Endothelial cell of umbilical vein (primary cell): ENCODE results near the gene USP30. TPM values are rescaled to one million over a fixed set of nuclear protein-coding genes. Genes with fewer than 3 reads are reported as not detected.

Experiments used
- BruUV-seq: library from RNA; stranded (reverse); fragments of 400-500 nt; replicated peaks from 2 replicates; lab custom pipeline; 2021; lab: Mats Ljungman, UMichigan
- CTCF ChIA-PET: fragments of 300-600, 350-600 bp; sonication (Branson Sonifier 250); formaldehyde crosslinking; loops from one replicate; lab custom pipeline; 2021; ENCODE audit warnings: antibody characterized with exemption, inconsistent platforms; lab: Charles Lee
- POLR2A ChIA-PET: fragments of 300-600, 350-600 bp; sonication (Branson Sonifier 250); formaldehyde crosslinking; loops from one replicate; lab custom pipeline; 2021; ENCODE audit warnings: antibody characterized with exemption, inconsistent platforms; lab: Charles Lee
- DNase-seq: peaks from one replicate; pipeline ENCODE4 v3.0.0-alpha.2; 2011; ENCODE audit warnings: low read depth, low spot score
- FAIRE-seq: peaks from 2 replicates; lab custom pipeline; 2011; peaks lifted over from hg19 to GRCh38; lab: Jason Lieb, UNC
- H2AFZ ChIP-seq: 2 replicates; pipeline ENCODE4 v1.6.0; 2012; ENCODE audit warnings: low read depth, low read length, control low read depth, inconsistent platforms
- H3K27ac ChIP-seq: 2 replicates; pipeline ENCODE4 v1.5.1; 2011; ENCODE audit warnings: low read depth, mild to moderate bottlenecking, control low read depth, low read length, moderate library complexity; ENCODE audit not compliant: insufficient read depth
- H3K27me3 ChIP-seq, 2 experiments: 2 replicates each; pipeline versions ENCODE4 v1.6.0 to v1.6.1; 2011; ENCODE audit warnings: low read length in 2 of 2, mixed read lengths in 1 of 2; ENCODE audit not compliant: control insufficient read depth in 2 of 2, insufficient read depth in 2 of 2
- H3K36me3 ChIP-seq, 2 experiments: 2 replicates in 1 of 2; 3 replicates in 1 of 2; pipeline ENCODE4 v1.5.1; 2011; ENCODE audit warnings: low read length in 2 of 2, mild to moderate bottlenecking in 1 of 2, moderate library complexity in 1 of 2; ENCODE audit not compliant: control insufficient read depth in 2 of 2, insufficient read depth in 2 of 2; ENCODE audit errors: extremely low read depth in 1 of 2
- H3K4me1 ChIP-seq: 3 replicates; pipeline ENCODE4 v1.5.1; 2011; ENCODE audit warnings: mild to moderate bottlenecking, low read length; ENCODE audit not compliant: control insufficient read depth, insufficient read depth; ENCODE audit errors: extremely low read depth
- H3K4me2 ChIP-seq: 2 replicates; pipeline ENCODE4 v1.6.1; 2011; ENCODE audit warnings: low read length, control low read depth, mixed read lengths; ENCODE audit not compliant: insufficient read depth
- H3K4me3 ChIP-seq, 3 experiments: fragments of 200-600 bp in 1 of 3; sonication (generic), shearing (Covaris generic) in 1 of 3; replicated peaks in 1 of 3; 2 replicates each; pipeline ENCODE4 v1.5.1; 2011 to 2016; ENCODE audit warnings: control low read depth in 3 of 3, low read length in 3 of 3, mild to moderate bottlenecking in 2 of 3, inconsistent platforms in 1 of 3, low read depth in 1 of 3, moderate library complexity in 1 of 3; ENCODE audit not compliant: insufficient read depth in 1 of 3
- H3K79me2 ChIP-seq: 2 replicates; pipeline ENCODE4 v1.6.0; 2012; ENCODE audit warnings: low read length, inconsistent platforms; ENCODE audit not compliant: control insufficient read depth, insufficient read depth
- H3K9ac ChIP-seq: replicated peaks from 2 replicates; pipeline ENCODE3; 2011; ENCODE audit warnings: low read length, control low read depth; ENCODE audit not compliant: insufficient read depth; ENCODE audit errors: extremely low read depth
- H3K9me1 ChIP-seq: replicated peaks from 3 replicates; pipeline ENCODE4 v1.6.0; 2011; ENCODE audit warnings: mild to moderate bottlenecking, low read length; ENCODE audit not compliant: control insufficient read depth, insufficient read depth; ENCODE audit errors: extremely low read depth
- H3K9me3 ChIP-seq: replicated peaks from 2 replicates; pipeline ENCODE4 v1.5.1; 2012; ENCODE audit warnings: low read length, inconsistent platforms; ENCODE audit not compliant: control insufficient read depth, insufficient read depth
- H4K20me1 ChIP-seq: replicated peaks from 2 replicates; pipeline ENCODE3; 2011; ENCODE audit warnings: mild to moderate bottlenecking, low read length; ENCODE audit not compliant: control insufficient read depth, insufficient read depth; ENCODE audit errors: extremely low read depth
- EZH2 ChIP-seq: IDR thresholded peaks from 2 replicates; pipeline ENCODE4 v1.6.1; 2012; ENCODE audit warnings: borderline replicate concordance, low read depth, mild to moderate bottlenecking, moderate library complexity, low read length, inconsistent platforms; ENCODE audit not compliant: severe bottlenecking
- FOS ChIP-seq: IDR thresholded peaks from 2 replicates; pipeline ENCODE4 v1.6.1; 2011; ENCODE audit warnings: mild to moderate bottlenecking, low read length, moderate library complexity, borderline replicate concordance; ENCODE audit not compliant: insufficient read depth
- GATA2 ChIP-seq: IDR thresholded peaks from 2 replicates; pipeline ENCODE4 v1.7.0; 2011; ENCODE audit warnings: low read depth, mild to moderate bottlenecking, moderate library complexity, mixed read lengths, low read length; ENCODE audit not compliant: insufficient read length, insufficient read depth
- JUN ChIP-seq: IDR thresholded peaks from 2 replicates; pipeline ENCODE4 v1.6.1; 2011; ENCODE audit warnings: borderline replicate concordance, low read depth; ENCODE audit not compliant: insufficient read length, insufficient read depth
- MYC ChIP-seq: IDR thresholded peaks from one replicate; pipeline ENCODE4 v1.6.1; 2011; ENCODE audit warnings: mild to moderate bottlenecking, low read depth, low read length
- POLR2A ChIP-seq: IDR thresholded peaks from 2 replicates; pipeline ENCODE4 v1.6.1; 2012; ENCODE audit warnings: low read depth, mild to moderate bottlenecking, control low read depth, low read length
- POLR2AphosphoS5 ChIP-seq: IDR thresholded peaks from 2 replicates; pipeline ENCODE4 v1.6.1; 2012; ENCODE audit warnings: low read depth, mild to moderate bottlenecking, control low read depth, low read length, moderate library complexity; ENCODE audit not compliant: insufficient read depth
- dilution Hi-C: fragments of 300-500 bp; cut with MboI; formaldehyde crosslinking; loops from one replicate; pipeline ENCODE4 v1.15.0; 2019; ENCODE audit warnings: low sequenced_read_pairs; ENCODE audit not compliant: extremely low pct_ligation_motif_present
- intact Hi-C: fragments of 100-400 bp; cut with micrococcal nuclease; formaldehyde crosslinking; loops from one replicate; pipeline ENCODE4 v1.10.0; 2022
- polyA plus RNA-seq, 4 experiments: library from polyadenylated mRNA; depleted of rRNA in 3 of 4; stranded (reverse) in 3 of 4; unstranded in 1 of 4; fragments of >200 nt; gene quantifications; 2 replicates each; pipeline versions ENCODE4 v1.2.1 to v1.2.3, GENCODE V29; 2011 to 2012; ENCODE audit warnings: missing spikeins in 1 of 4
- total RNA-seq: library from RNA; stranded (reverse); gene quantifications from 2 replicates; pipeline ENCODE4 v1.2.3, GENCODE V29; 2021
- TF ChIP-seq, protein P1 (sequence below): IDR thresholded peaks from 2 replicates; pipeline ENCODE4 v1.6.1; 2011; ENCODE audit not compliant: insufficient read depth, insufficient read length
- TF ChIP-seq, protein P2 (sequence below), 2 donors: IDR thresholded peaks; 1 replicate in 1 of 2; 2 replicates in 1 of 2; pipeline ENCODE4 v1.5.1; 2011; ENCODE audit warnings: low read length in 2 of 2, mild to moderate bottlenecking in 2 of 2, moderate library complexity in 2 of 2, control low read depth in 1 of 2, inconsistent platforms in 1 of 2, low read depth in 1 of 2; ENCODE audit not compliant: insufficient read depth in 1 of 2; ENCODE audit errors: extremely low read depth in 1 of 2

USP30 gene
- total and polyA plus RNA-seq, 2 donors (not counting 3 experiments of a cell fraction or from before 2014, with no cell fraction given), result 14.2 to 24.3 TPM

DNA sequence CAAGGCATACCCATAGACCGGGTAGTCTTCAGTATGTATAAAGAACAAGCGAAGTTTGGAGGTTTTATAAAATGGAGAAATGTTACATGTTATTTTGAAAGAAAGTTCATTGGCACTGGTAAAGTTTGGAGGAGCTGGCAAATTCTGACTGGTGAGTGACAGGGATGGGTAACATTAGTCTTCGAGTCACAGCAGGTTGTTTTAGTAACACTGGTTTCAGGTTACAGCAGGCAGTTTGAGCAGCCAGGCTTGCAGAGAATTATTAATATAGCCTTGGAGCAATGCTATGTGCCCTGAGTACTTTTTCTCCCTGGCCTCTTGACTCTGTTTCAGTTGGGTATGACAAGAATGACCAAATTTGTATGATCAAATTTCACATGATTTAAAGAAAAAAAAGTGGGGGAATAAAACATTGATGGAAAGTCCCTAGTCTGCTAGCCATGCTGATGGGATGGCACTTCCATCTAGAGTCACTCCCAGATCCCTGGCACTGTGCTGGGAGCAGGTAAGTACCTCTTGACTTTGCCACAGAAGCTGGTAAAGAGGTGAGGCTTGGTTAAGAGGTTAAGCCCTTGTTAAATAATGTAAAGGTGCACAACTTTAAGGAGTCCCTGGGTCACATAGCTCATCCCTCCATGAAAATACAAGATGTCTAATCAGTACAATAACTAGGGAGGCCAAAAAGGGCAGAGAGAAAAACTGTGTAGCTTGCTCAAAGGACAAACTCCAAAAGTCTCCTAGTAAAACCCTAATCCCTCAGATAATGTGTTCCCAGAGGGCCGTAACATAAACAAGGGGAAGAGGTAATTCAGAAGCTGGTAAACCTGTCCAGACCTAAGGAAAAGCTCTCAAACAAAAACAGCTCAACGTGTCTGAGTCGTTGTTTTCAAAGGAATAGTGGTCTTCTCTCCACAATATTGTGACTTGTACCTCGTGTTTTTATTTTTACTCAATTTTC, 18.9 kb upstream of the USP30 start:
- POLR2A ChIA-PET, result no interaction called here
- no peak overlapping the region for H3K9ac ChIP-seq

More for the DNA sequence above, 18.9 kb upstream of the USP30 start:
- intact Hi-C loops (no loop called here), dilution Hi-C loops (no loop called here)
- H3K4me3 ChIP-seq, result no peak overlapping the region
- no TSS peak for BruUV-seq
- FAIRE-seq (no peak), DNase-seq (no peak)
- no peaks in the 10 kb centered on the region for H3K4me1 ChIP-seq
- H3K4me2 ChIP-seq, result no peak overlapping the region
- CTCF ChIA-PET, result no interaction called here
- H4K20me1 ChIP-seq, result no peaks in the 10 kb centered on the region
- TF ChIP-seq, protein P1, sequence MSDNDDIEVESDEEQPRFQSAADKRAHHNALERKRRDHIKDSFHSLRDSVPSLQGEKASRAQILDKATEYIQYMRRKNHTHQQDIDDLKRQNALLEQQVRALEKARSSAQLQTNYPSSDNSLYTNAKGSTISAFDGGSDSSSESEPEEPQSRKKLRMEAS, result no peak
- no peak for TF ChIP-seq POLR2AphosphoS5
- no peak for TF ChIP-seq POLR2A
- no peak for TF ChIP-seq MYC
- no peak for TF ChIP-seq FOS
- no peak for TF ChIP-seq EZH2
- TF ChIP-seq JUN, result no peak
- TF ChIP-seq, protein P2, sequence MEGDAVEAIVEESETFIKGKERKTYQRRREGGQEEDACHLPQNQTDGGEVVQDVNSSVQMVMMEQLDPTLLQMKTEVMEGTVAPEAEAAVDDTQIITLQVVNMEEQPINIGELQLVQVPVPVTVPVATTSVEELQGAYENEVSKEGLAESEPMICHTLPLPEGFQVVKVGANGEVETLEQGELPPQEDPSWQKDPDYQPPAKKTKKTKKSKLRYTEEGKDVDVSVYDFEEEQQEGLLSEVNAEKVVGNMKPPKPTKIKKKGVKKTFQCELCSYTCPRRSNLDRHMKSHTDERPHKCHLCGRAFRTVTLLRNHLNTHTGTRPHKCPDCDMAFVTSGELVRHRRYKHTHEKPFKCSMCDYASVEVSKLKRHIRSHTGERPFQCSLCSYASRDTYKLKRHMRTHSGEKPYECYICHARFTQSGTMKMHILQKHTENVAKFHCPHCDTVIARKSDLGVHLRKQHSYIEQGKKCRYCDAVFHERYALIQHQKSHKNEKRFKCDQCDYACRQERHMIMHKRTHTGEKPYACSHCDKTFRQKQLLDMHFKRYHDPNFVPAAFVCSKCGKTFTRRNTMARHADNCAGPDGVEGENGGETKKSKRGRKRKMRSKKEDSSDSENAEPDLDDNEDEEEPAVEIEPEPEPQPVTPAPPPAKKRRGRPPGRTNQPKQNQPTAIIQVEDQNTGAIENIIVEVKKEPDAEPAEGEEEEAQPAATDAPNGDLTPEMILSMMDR (IDR thresholded peaks at IDR 0.05; ENCODE audit: extremely low read depth in 1 of 2, insufficient read depth in 1 of 2, low read depth in 1 of 2, low read length in 2 of 2), result no peak
- TF ChIP-seq GATA2, result no peak
- no peaks in the 10 kb centered on the region for H3K27me3 ChIP-seq
- no peaks in the 10 kb centered on the region for H3K9me1 ChIP-seq
- H3K36me3 ChIP-seq, result no peaks in the 10 kb centered on the region
- H2AFZ ChIP-seq, result no peak overlapping the region
- no peak overlapping the region for H3K27ac ChIP-seq
- H3K79me2 ChIP-seq, result no peaks in the 10 kb centered on the region
- H3K9me3 ChIP-seq, result no peaks in the 10 kb centered on the region
